IPS-15b (cell line): ENCODE results near the gene COL23A1.

Experiments used
- H3K27me3 ChIP-seq: one replicate; pipeline ENCODE4 v1.6.1; 2013; ENCODE audit warnings: low read length; ENCODE audit not compliant: control insufficient read depth, insufficient read depth
- H3K36me3 ChIP-seq: one replicate; pipeline ENCODE4 v1.6.1; 2013; ENCODE audit warnings: low read length; ENCODE audit not compliant: control insufficient read depth, insufficient read depth
- H3K4me1 ChIP-seq: one replicate; pipeline ENCODE4 v1.6.1; 2013; ENCODE audit warnings: mild to moderate bottlenecking, low read length; ENCODE audit not compliant: control insufficient read depth, insufficient read depth
- H3K4me3 ChIP-seq: one replicate; pipeline ENCODE4 v1.5.1; 2013; ENCODE audit warnings: low read depth, low read length
- H3K9ac ChIP-seq: one replicate; pipeline ENCODE4 v1.6.1; 2013; ENCODE audit warnings: low read depth, mild to moderate bottlenecking, low read length
- H3K9me3 ChIP-seq: one replicate; pipeline ENCODE4 v1.6.1; 2013; ENCODE audit warnings: mild to moderate bottlenecking, low read length; ENCODE audit not compliant: control insufficient read depth, insufficient read depth

The COL23A1 gene

DNA sequence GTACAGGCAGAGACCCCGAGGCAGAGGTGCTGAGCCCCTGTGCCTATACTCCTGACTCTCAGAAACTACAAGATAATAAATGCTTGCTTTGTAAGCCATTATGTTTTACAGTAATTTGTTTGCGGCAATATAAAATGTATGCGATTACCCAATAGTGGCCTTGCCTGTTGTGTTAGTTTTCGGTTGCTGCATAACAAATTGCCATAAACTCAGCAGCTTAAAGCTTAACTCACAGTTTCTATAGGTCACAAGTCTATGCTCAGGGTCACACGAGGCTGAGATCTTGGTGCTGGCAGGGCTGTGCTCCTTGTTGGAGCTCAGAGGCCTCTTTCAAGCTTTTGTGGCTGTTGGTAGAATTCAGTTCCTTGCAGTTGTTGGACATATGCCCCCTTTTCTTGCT lies 114.8 kb downstream of the COL23A1 start:
- H3K27me3 ChIP-seq: no peaks in the 10 kb centered on the region
- no peak overlapping the region for H3K4me3 ChIP-seq
- no peaks in the 10 kb centered on the region for H3K9me3 ChIP-seq
- no peak overlapping the region for H3K9ac ChIP-seq
- H3K36me3 ChIP-seq: no peaks in the 10 kb centered on the region
- H3K4me1 ChIP-seq: no peaks in the 10 kb centered on the region

DNA sequence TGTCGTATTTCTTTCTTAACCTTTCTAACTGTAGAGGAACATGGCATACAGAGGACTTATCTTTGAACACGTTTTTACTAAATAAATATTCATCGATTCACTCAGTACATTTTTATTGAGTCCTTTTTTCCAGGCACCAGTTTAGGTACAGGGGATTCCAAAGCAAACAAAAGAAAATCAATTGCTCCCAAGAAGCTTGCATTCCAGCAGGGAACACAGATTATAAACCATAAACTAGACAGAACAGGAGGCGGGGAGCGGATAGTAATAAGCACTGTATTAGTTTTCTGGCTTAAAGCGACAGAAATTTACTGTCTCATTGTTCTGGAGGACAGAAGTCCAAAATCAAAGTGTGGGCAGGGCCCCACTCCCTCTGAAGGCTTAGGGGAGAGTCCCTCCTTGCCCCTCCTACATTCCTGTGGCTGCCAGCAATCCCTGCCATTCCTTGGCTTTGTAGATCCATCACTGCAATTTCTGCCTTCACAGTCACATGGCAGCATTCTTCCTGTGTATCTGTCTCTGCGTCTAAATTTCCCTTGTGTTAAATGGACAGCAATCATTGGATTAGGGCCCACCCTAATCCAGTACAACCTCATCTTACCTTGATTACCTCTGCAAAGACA lies 115.5 kb downstream of the COL23A1 start:
- H3K27me3 ChIP-seq: no peaks in the 10 kb centered on the region
- H3K9ac ChIP-seq: no peak overlapping the region
- H3K36me3 ChIP-seq: no peaks in the 10 kb centered on the region
- H3K4me3 ChIP-seq: no peak overlapping the region
- H3K4me1 ChIP-seq: no peaks in the 10 kb centered on the region
- H3K9me3 ChIP-seq: no peaks in the 10 kb centered on the region

DNA sequence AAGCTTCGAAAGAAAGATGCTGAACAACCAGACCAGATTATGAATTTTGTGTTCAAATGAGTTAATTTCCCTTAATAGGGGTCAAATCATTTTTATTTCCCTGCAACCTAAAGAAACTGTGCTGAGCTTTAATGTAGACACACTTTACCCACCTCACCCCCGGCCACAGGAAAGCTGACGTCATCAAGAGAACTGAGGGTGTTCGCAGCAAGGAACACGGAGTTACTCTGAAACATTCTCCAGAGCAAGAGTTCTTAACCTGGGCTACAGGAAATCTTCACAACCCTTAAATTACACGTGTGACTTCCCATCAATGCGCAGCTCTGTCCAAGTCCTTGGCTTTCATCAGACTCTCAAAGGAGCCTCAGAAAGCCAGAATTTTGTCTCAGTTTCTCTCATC lies 116.3 kb downstream of the COL23A1 start:
- H3K4me1 ChIP-seq: no peaks in the 10 kb centered on the region
- no peaks in the 10 kb centered on the region for H3K36me3 ChIP-seq
- H3K27me3 ChIP-seq: no peaks in the 10 kb centered on the region
- no peaks in the 10 kb centered on the region for H3K9me3 ChIP-seq
- H3K9ac ChIP-seq: no peak overlapping the region
- H3K4me3 ChIP-seq: no peak overlapping the region

DNA sequence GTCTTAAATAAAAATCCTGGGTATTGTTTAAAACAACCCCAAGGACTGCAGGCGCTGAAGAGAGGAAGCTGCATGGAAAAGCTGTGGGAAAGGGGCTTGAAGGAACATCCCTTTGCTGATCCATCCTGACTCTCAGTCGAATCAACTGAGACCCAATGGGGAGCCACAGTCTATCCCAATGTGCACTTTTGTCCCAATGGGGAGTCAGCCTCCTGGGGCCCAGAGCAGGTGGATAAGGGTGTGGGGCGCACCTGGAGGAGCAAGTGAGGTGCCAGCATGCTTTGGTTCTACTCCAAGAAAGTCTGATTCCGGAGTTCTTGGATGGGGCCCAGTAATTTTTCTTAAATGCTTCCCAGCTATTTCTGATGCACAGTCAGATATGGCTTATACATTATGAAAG lies 118.1 kb downstream of the COL23A1 start:
- no peaks in the 10 kb centered on the region for H3K9me3 ChIP-seq
- H3K4me3 ChIP-seq: no peak overlapping the region
- no peaks in the 10 kb centered on the region for H3K4me1 ChIP-seq

DNA sequence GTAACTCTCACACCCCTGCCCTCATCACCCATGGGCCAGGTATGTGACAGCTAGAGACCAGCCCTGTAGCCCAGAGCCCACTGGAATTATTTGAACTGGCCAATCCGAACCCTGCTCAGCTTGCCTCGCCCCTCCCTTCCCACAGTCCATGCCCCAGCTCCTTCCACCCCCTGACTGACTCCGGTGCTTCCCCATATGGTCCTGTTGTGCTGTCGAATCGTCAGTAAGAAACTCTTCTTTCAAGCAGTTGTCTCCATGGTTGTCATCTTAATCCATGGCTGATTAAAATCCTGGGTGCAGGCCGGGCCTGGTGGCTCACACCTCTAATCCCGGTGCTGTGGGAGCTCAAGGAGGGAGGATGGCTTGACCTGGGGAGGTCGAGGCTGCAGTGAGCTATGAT lies 118.5 kb downstream of the COL23A1 start:
- Histone ChIP-seq H3K9ac (no peak overlapping the region), H3K4me1 (no peaks in the 10 kb centered on the region), H3K9me3 (no peaks in the 10 kb centered on the region), H3K27me3 (no peaks in the 10 kb centered on the region), H3K36me3 (no peaks in the 10 kb centered on the region), H3K4me3 (no peak overlapping the region)

More for the DNA sequence above, 118.1 kb downstream of the COL23A1 start:
- Histone ChIP-seq H3K27me3 (no peaks in the 10 kb centered on the region), H3K9ac (no peak overlapping the region), H3K36me3 (no peaks in the 10 kb centered on the region)

DNA sequence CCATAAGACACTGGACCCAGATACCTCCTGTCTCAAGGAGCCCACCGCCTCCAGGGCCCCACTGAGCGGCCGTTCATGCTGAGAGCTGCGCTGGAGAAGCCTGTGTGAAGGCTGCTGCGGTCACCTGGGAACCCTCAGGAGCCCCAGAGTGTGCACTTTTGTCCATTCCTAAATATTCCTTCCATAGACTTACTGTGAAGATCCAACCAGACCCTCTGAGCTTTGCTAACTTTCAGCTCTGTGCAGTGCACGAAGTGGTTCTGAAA lies 119.5 kb downstream of the COL23A1 start:
- no peaks in the 10 kb centered on the region for H3K4me1 ChIP-seq
- no peak overlapping the region for H3K4me3 ChIP-seq
- H3K36me3 ChIP-seq: no peaks in the 10 kb centered on the region
- no peak overlapping the region for H3K9ac ChIP-seq
- no peaks in the 10 kb centered on the region for H3K27me3 ChIP-seq
- no peaks in the 10 kb centered on the region for H3K9me3 ChIP-seq

DNA sequence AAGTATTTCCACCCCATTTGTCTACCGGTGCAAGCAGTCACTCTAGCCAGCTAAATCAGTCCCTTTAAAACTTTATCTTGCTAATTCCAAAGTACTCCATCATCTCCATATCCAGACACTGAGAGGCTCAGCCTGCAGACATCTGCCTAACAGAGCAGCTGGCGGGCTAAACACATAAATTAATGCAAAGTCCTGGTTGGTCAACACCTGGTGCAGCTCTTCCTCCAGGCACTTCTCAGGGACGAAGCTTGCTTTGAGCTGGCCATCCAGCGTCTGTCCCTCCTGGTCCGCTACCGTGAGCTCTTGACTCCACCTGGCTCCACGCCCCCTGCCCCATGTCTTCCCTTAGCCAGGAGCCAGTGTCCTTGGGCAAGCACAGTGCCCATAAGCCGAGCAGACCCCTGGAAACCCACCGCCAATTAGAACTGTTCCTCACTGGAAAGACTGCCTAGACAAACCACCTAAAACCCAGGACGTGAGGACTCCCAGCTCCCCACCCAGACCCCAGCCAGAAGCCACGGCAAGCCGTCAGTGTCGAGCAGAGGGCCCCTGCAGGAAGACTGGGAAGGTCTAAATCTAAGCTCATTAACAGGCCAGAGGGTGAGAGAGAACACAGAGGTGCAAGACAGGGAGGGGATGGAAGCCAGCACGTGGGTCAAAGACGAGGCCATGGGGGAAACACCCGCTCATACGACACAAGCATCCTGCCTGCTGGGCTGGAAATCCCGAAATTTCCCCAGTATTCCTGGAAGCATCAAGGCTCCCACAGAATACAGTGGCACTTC lies 120.0 kb downstream of the COL23A1 start:
- Histone ChIP-seq H3K9me3 (no peaks in the 10 kb centered on the region), H3K9ac (no peak overlapping the region), H3K27me3 (no peaks in the 10 kb centered on the region), H3K4me3 (no peak overlapping the region), H3K4me1 (no peaks in the 10 kb centered on the region), H3K36me3 (no peaks in the 10 kb centered on the region)

DNA sequence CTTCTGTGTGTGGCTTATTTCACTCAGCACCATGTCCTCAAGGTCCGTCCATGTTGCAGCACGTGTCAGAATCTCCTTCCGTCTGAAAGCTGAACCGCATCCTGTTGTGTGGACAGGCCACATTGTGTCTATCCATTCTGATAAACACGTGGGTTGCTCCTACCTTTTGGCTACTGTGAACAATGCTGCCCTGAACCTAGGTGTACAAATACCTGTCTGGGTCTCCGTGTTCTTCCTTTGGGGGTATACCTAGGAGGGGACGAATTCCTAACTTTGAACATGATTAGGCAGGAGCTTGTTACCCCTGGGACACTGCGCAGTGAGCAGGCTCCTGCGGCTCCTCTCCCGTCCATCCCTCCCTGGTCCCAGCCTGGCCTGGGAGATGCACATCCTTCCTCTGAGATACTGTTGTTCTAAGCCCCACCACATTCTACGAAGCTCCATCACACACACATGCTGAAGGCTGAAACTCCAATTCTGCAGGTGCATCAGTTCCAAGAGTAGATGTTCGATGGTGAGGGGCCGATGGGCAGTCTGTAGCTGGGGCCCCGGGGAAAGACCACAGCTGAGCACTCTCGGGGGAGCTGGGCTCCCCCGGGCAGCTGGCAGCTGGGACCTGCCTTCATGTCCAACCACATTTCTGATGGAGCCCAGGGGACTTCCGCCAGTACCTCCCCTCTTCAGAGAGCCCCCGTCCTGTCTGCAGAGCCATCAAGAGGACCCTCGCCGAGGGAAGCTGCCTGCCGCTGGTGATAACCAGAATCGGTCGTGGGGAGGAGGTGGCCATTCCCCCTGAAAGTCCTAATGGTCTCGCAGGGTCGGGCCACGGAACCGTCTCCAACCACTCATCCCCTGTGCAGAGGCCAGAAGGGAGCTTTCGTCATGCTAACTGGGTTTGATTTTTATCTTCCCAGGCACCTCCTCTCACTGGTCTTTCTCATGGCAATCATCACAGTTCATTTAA lies 120.9 kb downstream of the COL23A1 start:
- Histone ChIP-seq H3K9me3 (no peaks in the 10 kb centered on the region), H3K4me1 (no peaks in the 10 kb centered on the region), H3K27me3 (no peaks in the 10 kb centered on the region), H3K4me3 (no peak overlapping the region), H3K9ac (no peak overlapping the region), H3K36me3 (no peaks in the 10 kb centered on the region)

DNA sequence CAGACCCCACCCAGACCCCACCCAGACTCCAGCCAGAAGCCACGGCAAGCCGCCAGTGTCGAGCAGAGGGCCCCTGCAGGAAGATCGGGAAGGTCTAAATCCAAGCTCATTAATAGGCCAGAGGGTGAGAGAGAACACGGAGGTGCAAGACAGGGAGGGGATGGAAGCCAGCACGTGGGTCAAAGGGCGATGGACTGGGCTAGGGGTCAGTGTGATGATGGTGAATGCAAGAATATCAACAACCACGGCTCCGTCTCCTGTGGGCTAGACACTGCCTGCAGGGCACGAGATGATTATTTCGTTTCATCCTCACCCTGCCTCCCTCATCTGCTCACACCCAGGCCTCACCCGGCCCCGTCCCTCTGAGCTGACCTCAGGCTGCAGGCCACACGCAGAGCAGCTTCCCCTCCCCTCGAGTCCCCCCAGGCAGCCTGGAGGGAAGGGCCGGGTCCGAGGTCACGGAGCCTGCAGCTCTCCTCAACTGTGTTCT lies 122.0 kb downstream of the COL23A1 start:
- H3K4me1 ChIP-seq: no peaks in the 10 kb centered on the region
- H3K4me3 ChIP-seq: no peak overlapping the region
- H3K27me3 ChIP-seq: no peaks in the 10 kb centered on the region
- no peak overlapping the region for H3K9ac ChIP-seq
- H3K36me3 ChIP-seq: no peaks in the 10 kb centered on the region
- H3K9me3 ChIP-seq: no peaks in the 10 kb centered on the region

DNA sequence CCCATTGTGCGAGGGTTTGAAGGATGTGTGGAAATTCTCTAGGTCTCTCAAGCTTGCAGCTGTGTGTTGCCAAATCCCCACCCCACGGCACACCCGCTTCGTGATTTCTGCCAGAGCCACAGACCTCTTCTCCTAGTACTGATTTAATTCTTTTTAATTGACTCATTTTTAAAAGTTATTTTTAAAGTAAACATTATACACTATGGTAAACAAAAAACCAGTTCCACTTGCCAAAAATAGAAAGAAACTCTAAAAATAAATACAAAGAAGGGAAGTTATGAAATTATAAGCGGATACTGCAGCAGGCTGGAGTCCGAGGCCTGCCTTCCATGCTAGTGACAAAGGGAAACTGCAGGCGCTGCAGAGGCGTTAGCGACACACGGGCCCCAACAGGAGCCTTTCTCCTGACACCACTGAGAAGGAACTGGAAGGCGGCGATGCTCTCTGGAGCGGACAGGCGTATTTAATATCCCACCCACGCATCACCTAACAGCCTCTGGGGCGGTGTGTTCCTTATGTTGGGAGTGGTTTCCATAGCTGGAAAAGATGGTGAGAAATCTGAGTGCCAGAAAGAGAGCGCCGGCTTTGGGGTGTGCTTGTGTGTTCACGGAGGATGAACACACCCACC lies 122.5 kb downstream of the COL23A1 start:
- no peaks in the 10 kb centered on the region for H3K9me3 ChIP-seq
- no peak overlapping the region for H3K4me3 ChIP-seq
- no peaks in the 10 kb centered on the region for H3K27me3 ChIP-seq
- no peak overlapping the region for H3K9ac ChIP-seq
- H3K36me3 ChIP-seq: no peaks in the 10 kb centered on the region
- no peaks in the 10 kb centered on the region for H3K4me1 ChIP-seq

DNA sequence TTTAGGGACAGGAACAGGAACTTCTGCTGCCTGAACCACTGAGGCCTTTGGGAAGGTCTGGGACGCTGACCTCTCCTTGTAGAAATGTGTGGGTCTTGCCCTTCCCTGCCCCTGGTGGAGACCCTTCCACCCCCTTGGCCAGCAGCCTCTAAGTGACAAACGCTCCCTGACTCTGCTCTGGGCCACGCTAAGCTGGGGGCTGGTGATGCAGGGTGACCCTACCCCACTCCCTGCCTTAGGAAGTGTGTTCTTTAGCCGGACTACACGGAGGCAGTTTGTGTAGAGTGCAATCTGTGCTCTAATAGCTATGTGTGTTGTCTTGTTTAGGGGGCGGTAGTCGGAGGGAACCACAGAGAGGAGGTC lies 123.0 kb downstream of the COL23A1 start:
- Histone ChIP-seq H3K9me3 (no peaks in the 10 kb centered on the region), H3K9ac (no peak overlapping the region), H3K4me1 (peaks cover 2% of the 10 kb centered on the region), H3K27me3 (no peaks in the 10 kb centered on the region), H3K36me3 (no peaks in the 10 kb centered on the region), H3K4me3 (no peak overlapping the region)
